PC-3 (cell line): ENCODE measurements around the gene ADARB2. TPM values are rescaled to one million over a fixed set of nuclear protein-coding genes. Genes with fewer than 3 reads are reported as not detected.

Source experiments
- ATAC-seq: fragments of 200-7000 bp; cut with Tn5 transposase; 2 replicates; pipeline ENCODE4 v1.9.1; 2020; ENCODE audit warnings: mild to moderate bottlenecking, moderate library complexity
- BruUV-seq: library from RNA; stranded (reverse); fragments of 400-500 nt; replicated peaks from 2 replicates; lab custom pipeline; 2021; lab: Mats Ljungman, UMichigan
- CTCF ChIA-PET: fragments of 300-600 bp; sonication (Branson Sonifier 250); formaldehyde crosslinking; loops from one replicate; lab custom pipeline; 2022; ENCODE audit warnings: antibody characterized with exemption; lab: Charles Lee
- POLR2A ChIA-PET: fragments of 300-600 bp; sonication (Branson Sonifier 250); formaldehyde crosslinking; loops from one replicate; lab custom pipeline; 2022; ENCODE audit warnings: antibody characterized with exemption; ENCODE audit not compliant: unreplicated experiment; lab: Charles Lee
- DNase-seq: peaks from one replicate; pipeline ENCODE4 v3.0.0-alpha.2; 2015
- H2AFZ ChIP-seq: fragments of 300-600 bp; sonication (generic); 2 replicates; pipeline ENCODE4 v1.6.0; 2016; ENCODE audit warnings: antibody characterized with exemption, low read length
- H3F3A ChIP-seq: fragments of 300-600 bp; sonication (generic); one replicate; pipeline ENCODE4 v1.6.0; 2017; ENCODE audit warnings: antibody characterized with exemption, low read length, control low read depth, mild to moderate bottlenecking; ENCODE audit not compliant: unreplicated experiment
- H3K27ac ChIP-seq: fragments of 300-600 bp; sonication (generic); 2 replicates; pipeline ENCODE4 v1.5.1; 2016; ENCODE audit warnings: mild to moderate bottlenecking, low read length
- H3K27me3 ChIP-seq: fragments of 300-600 bp; sonication (generic); 2 replicates; pipeline ENCODE4 v1.6.1; 2016; ENCODE audit warnings: low read length, mixed read lengths
- H3K36me3 ChIP-seq: fragments of 300-600 bp; sonication (generic); 2 replicates; pipeline ENCODE4 v1.6.1; 2016; ENCODE audit warnings: low read depth, mixed run types, low read length, mixed read lengths
- H3K4me1 ChIP-seq: fragments of 300-600 bp; sonication (generic); 2 replicates; pipeline ENCODE4 v1.5.1; 2016; ENCODE audit warnings: low read length; ENCODE audit not compliant: insufficient read depth
- H3K4me2 ChIP-seq: fragments of 300-600 bp; sonication (generic); 2 replicates; pipeline ENCODE4 v1.6.0; 2016; ENCODE audit warnings: low read length
- H3K4me3 ChIP-seq: fragments of 300-600 bp; sonication (generic); 2 replicates; pipeline ENCODE4 v1.5.1; 2016; ENCODE audit warnings: mild to moderate bottlenecking, low read length, mixed read lengths
- H3K79me2 ChIP-seq: fragments of 300-600 bp; sonication (generic); 2 replicates; pipeline ENCODE4 v1.6.1; 2017; ENCODE audit warnings: low read length, mixed read lengths
- H3K9ac ChIP-seq: fragments of 300-600 bp; sonication (generic); 2 replicates; pipeline ENCODE4 v1.6.0; 2016; ENCODE audit warnings: mild to moderate bottlenecking, low read length
- H3K9me2 ChIP-seq: fragments of 300-600 bp; sonication (generic); replicated peaks from 2 replicates; pipeline ENCODE4 v1.6.1; 2016; ENCODE audit warnings: mixed run types, low read length, mixed read lengths
- H3K9me3 ChIP-seq: fragments of 300-600 bp; sonication (generic); 2 replicates; pipeline ENCODE4 v1.6.1; 2016; ENCODE audit warnings: low read length, mixed read lengths
- H4K20me1 ChIP-seq: fragments of 300-600 bp; sonication (generic); 2 replicates; pipeline ENCODE4 v1.6.1; 2016; ENCODE audit warnings: low read length, mixed read lengths
- EZH2 ChIP-seq: fragments of 300-600 bp; sonication (generic); IDR thresholded peaks from one replicate; pipeline ENCODE4 v1.6.1; 2017; ENCODE audit warnings: antibody characterized with exemption, mild to moderate bottlenecking, low read length; ENCODE audit not compliant: unreplicated experiment
- EZH2phosphoT487 ChIP-seq: fragments of 300-600 bp; sonication (generic); IDR thresholded peaks from 2 replicates; pipeline ENCODE4 v1.6.1; 2018; ENCODE audit warnings: mild to moderate bottlenecking, antibody characterized with exemption, low read length, borderline replicate concordance
- intact Hi-C: fragments of 100-400 bp; cut with micrococcal nuclease; formaldehyde crosslinking; loops from 2 replicates; pipeline ENCODE4 v1.9.0; 2023
- total RNA-seq: library from RNA; depleted of rRNA; stranded (reverse); fragments of >200 nt; gene quantifications from 2 replicates; pipeline ENCODE4 v1.2.3, GENCODE V29; 2014
- TF ChIP-seq, protein P1 (sequence below): fragments of 300-600 bp; sonication (generic); conservative IDR thresholded peaks from 2 replicates; pipeline ENCODE4 v1.5.1; 2017; ENCODE audit warnings: antibody characterized with exemption, low read depth, mild to moderate bottlenecking, low read length

The ADARB2 gene
- total RNA-seq, 1 experiment from 2014 or later = not detected

DNA sequence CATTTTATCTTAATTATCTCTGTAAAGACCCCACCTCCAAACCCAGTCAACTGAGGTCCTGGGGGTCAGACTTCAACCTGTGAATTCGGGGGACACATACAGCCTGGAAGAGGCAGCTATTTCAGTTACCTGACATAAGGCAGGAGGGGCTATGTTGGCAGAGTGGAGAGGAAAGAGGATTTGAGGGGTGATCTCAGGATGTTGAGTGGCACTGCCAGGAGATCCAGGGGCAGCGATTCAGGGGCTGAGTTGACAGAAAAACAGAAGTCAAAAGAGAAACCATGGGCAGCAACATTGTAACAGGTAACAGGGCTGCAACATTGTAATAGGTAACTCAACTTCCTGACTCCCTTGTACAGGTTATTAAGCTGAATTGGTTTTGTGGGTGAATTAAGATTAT is 162.6 kb downstream of the ADARB2 start:
- no peak for ATAC-seq
- ChIA-PET CTCF (no interaction called here), POLR2A (no interaction called here)
- Histone ChIP-seq H3K4me3 (no peak overlapping the region), H3K9ac (no peak overlapping the region), H4K20me1 (no peaks in the 10 kb centered on the region), H3K79me2 (no peaks in the 10 kb centered on the region), H3K27me3 (no peaks in the 10 kb centered on the region), H3F3A (no peaks in the 10 kb centered on the region), H2AFZ (no peak overlapping the region), H3K9me2 (no peaks in the 10 kb centered on the region), H3K27ac (no peak overlapping the region), H3K36me3 (no peaks in the 10 kb centered on the region), H3K9me3 (no peaks in the 10 kb centered on the region), H3K4me1 (no peaks in the 10 kb centered on the region), H3K4me2 (no peak overlapping the region)
- no TSS peak for BruUV-seq
- intact Hi-C loops = no loop called here
- no peak for DNase-seq
- no peak for TF ChIP-seq EZH2phosphoT487

DNA sequence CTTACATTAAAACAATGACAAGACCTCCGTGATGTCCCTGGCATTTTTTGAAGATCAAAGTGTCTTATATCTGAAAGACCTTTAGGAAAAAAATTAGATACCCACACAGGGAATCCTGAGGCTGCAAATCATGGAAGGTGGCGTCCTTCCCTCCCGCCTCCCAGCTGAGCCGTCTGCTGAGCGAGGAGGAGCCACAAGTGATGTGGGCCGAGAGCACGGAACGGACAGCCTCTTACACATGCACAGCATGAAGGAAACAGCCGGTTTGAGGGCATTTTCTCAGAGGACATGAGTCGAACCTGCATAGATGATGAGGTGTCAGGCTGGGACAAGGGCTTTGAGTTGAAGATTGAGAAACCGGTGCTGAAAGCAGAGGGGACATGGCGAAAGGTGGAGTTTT is 163.3 kb downstream of the ADARB2 start:
- no peaks in the 10 kb centered on the region for H3K27me3 ChIP-seq
- BruUV-seq = no TSS peak
- H4K20me1 ChIP-seq = no peaks in the 10 kb centered on the region
- ATAC-seq (no peak), DNase-seq (no peak)
- H3K9me3 ChIP-seq = no peaks in the 10 kb centered on the region
- POLR2A ChIA-PET = no interaction called here
- H3K9me2 ChIP-seq = no peaks in the 10 kb centered on the region
- CTCF ChIA-PET = no interaction called here
- no peak overlapping the region for H3K27ac ChIP-seq
- H3K4me1 ChIP-seq = no peaks in the 10 kb centered on the region
- no peak overlapping the region for H2AFZ ChIP-seq
- H3K79me2 ChIP-seq = no peaks in the 10 kb centered on the region
- no peaks in the 10 kb centered on the region for H3F3A ChIP-seq
- H3K4me3 ChIP-seq = no peak overlapping the region
- no peaks in the 10 kb centered on the region for H3K36me3 ChIP-seq
- TF ChIP-seq EZH2 = no peak
- TF ChIP-seq, protein P1, sequence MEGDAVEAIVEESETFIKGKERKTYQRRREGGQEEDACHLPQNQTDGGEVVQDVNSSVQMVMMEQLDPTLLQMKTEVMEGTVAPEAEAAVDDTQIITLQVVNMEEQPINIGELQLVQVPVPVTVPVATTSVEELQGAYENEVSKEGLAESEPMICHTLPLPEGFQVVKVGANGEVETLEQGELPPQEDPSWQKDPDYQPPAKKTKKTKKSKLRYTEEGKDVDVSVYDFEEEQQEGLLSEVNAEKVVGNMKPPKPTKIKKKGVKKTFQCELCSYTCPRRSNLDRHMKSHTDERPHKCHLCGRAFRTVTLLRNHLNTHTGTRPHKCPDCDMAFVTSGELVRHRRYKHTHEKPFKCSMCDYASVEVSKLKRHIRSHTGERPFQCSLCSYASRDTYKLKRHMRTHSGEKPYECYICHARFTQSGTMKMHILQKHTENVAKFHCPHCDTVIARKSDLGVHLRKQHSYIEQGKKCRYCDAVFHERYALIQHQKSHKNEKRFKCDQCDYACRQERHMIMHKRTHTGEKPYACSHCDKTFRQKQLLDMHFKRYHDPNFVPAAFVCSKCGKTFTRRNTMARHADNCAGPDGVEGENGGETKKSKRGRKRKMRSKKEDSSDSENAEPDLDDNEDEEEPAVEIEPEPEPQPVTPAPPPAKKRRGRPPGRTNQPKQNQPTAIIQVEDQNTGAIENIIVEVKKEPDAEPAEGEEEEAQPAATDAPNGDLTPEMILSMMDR = no peak
- no peak for TF ChIP-seq EZH2phosphoT487
- intact Hi-C loops = no loop called here
- H3K9ac ChIP-seq = no peak overlapping the region
- H3K4me2 ChIP-seq = no peak overlapping the region

DNA sequence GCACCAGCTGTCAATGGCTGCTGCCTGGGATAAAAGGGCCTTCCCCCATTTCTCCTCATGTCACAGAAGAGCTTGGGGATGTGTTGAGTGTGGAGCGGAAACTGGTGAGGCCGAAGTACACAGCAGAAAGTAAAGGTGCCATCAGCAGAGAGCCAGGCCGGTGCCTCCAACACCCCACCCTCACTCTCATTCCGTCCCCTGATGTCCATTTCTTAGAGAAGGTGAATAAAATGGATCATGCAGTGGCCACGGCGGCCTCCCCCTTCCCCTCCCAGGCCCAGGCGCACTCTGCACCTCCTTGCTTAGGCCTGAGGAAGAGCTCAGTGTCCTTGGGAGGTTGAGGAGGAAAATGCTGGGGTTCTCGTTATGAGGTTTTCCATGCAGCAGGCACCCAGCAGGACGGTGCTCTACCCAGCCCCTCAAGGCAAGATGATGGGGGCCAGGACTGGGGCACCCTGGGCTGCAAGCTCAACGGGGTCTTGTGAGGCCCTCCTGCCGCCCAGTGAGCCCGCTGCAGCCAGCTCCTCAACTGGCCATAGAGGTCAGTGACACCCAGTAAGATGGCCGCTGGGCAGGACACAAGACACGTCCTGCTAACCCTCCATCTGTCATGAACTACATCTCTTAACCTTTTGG is 163.9 kb downstream of the ADARB2 start:
- H4K20me1 ChIP-seq = no peaks in the 10 kb centered on the region
- no peaks in the 10 kb centered on the region for H3K27me3 ChIP-seq
- H2AFZ ChIP-seq = no peak overlapping the region
- no peaks in the 10 kb centered on the region for H3K9me3 ChIP-seq
- H3F3A ChIP-seq = no peaks in the 10 kb centered on the region
- ATAC-seq (no peak), DNase-seq (no peak)
- H3K9ac ChIP-seq = no peak overlapping the region
- BruUV-seq = no TSS peak
- TF ChIP-seq EZH2 (no peak), EZH2phosphoT487 (no peak)
- TF ChIP-seq, protein P1 = no peak
- no peaks in the 10 kb centered on the region for H3K79me2 ChIP-seq
- H3K4me2 ChIP-seq = no peak overlapping the region
- H3K4me3 ChIP-seq = no peak overlapping the region
- no peaks in the 10 kb centered on the region for H3K9me2 ChIP-seq
- POLR2A ChIA-PET = no interaction called here
- no peaks in the 10 kb centered on the region for H3K4me1 ChIP-seq
- no peak overlapping the region for H3K27ac ChIP-seq
- no peaks in the 10 kb centered on the region for H3K36me3 ChIP-seq
- CTCF ChIA-PET = no interaction called here
- intact Hi-C loops = no loop called here
